Mesenchymal stem cell (in vitro differentiated cells and primary cell): ENCODE measurements around the gene PCP4.

Experiments used
- DNase-seq: peaks from one replicate; pipeline ENCODE4 v3.0.0-alpha.2; 2013
- H2AFZ ChIP-seq: one replicate; pipeline ENCODE4 v1.6.1; 2013; ENCODE audit warnings: low read depth, mild to moderate bottlenecking, control low read depth, inconsistent platforms, low read length, moderate library complexity
- H2AK5ac ChIP-seq: 2 replicates; pipeline ENCODE4 v1.6.1; 2013; ENCODE audit warnings: low read length, moderate library complexity, mild to moderate bottlenecking, inconsistent platforms; ENCODE audit not compliant: severe bottlenecking
- H2BK120ac ChIP-seq: one replicate; pipeline ENCODE4 v1.6.1; 2013; ENCODE audit warnings: low read depth, mild to moderate bottlenecking, inconsistent platforms, low read length, moderate library complexity
- H2BK12ac ChIP-seq, 2 experiments: one replicate each; pipeline ENCODE4 v1.6.1; 2013; ENCODE audit warnings: inconsistent platforms in 2 of 2, low read length in 2 of 2, mild to moderate bottlenecking in 2 of 2, moderate library complexity in 2 of 2, control low read depth in 1 of 2
- H2BK15ac ChIP-seq: one replicate; pipeline ENCODE4 v1.6.1; 2013; ENCODE audit warnings: mild to moderate bottlenecking, low read depth, inconsistent platforms; ENCODE audit not compliant: poor library complexity, severe bottlenecking
- H2BK5ac ChIP-seq: 2 replicates; pipeline ENCODE4 v1.6.1; 2013; ENCODE audit warnings: low read depth, mild to moderate bottlenecking, low read length, control low read depth, inconsistent platforms; ENCODE audit not compliant: poor library complexity, severe bottlenecking
- H3K14ac ChIP-seq, 2 experiments: one replicate each; pipeline ENCODE4 v1.6.1; 2013; ENCODE audit warnings: inconsistent platforms in 2 of 2, low read length in 2 of 2, control low read depth in 1 of 2, mild to moderate bottlenecking in 1 of 2, moderate library complexity in 1 of 2
- H3K18ac ChIP-seq, 2 experiments: one replicate each; pipeline ENCODE4 v1.6.1; 2013; ENCODE audit warnings: inconsistent platforms in 2 of 2, low read length in 2 of 2, control low read depth in 1 of 2, low read depth in 1 of 2, mild to moderate bottlenecking in 1 of 2
- H3K23ac ChIP-seq, 2 experiments: one replicate each; pipeline ENCODE4 v1.6.1; 2013; ENCODE audit warnings: inconsistent platforms in 2 of 2, low read length in 2 of 2, mild to moderate bottlenecking in 2 of 2, moderate library complexity in 2 of 2, control low read depth in 1 of 2
- H3K27ac ChIP-seq: 2 replicates; pipeline ENCODE4 v1.5.1; 2013; ENCODE audit warnings: mild to moderate bottlenecking, moderate library complexity, low read length, control low read depth, inconsistent platforms; ENCODE audit not compliant: poor library complexity, severe bottlenecking
- H3K27me3 ChIP-seq, 2 experiments: 2 replicates each; pipeline versions ENCODE4 v1.6.1 to v1.7.0; 2013; ENCODE audit warnings: low read length in 2 of 2, mild to moderate bottlenecking in 2 of 2, moderate library complexity in 2 of 2, control low read depth in 1 of 2, inconsistent platforms in 1 of 2; ENCODE audit not compliant: control insufficient read depth in 1 of 2, insufficient read depth in 1 of 2
- H3K36me3 ChIP-seq, 2 experiments: 2 replicates each; pipeline versions ENCODE4 v1.6.1 to v1.7.0; 2013; ENCODE audit warnings: low read length in 2 of 2, control low read depth in 1 of 2, inconsistent platforms in 1 of 2, low read depth in 1 of 2, mild to moderate bottlenecking in 1 of 2; ENCODE audit not compliant: insufficient read depth in 2 of 2, control insufficient read depth in 1 of 2
- H3K4ac ChIP-seq, 2 experiments: one replicate each; pipeline ENCODE4 v1.6.1; 2013; ENCODE audit warnings: inconsistent platforms in 2 of 2, low read length in 2 of 2, mild to moderate bottlenecking in 2 of 2, moderate library complexity in 2 of 2, control low read depth in 1 of 2, low read depth in 1 of 2
- H3K4me1 ChIP-seq: 2 replicates; pipeline ENCODE4 v1.6.1; 2013; ENCODE audit warnings: low read depth, low read length, control low read depth; ENCODE audit not compliant: control insufficient read depth, insufficient read depth
- H3K4me2 ChIP-seq: 2 replicates; pipeline ENCODE4 v1.6.1; 2013; ENCODE audit warnings: low read length, mild to moderate bottlenecking, inconsistent platforms; ENCODE audit not compliant: poor library complexity, severe bottlenecking
- H3K4me3 ChIP-seq, 2 experiments: 2 replicates each; pipeline versions ENCODE4 v1.5.1 to v1.7.0; 2013; ENCODE audit warnings: low read length in 2 of 2, mild to moderate bottlenecking in 2 of 2, control low read depth in 1 of 2, low read depth in 1 of 2; ENCODE audit not compliant: insufficient read depth in 1 of 2
- H3K79me1 ChIP-seq: replicated peaks from 2 replicates; pipeline ENCODE4 v1.6.1; 2013; ENCODE audit warnings: mild to moderate bottlenecking, control low read depth, low read length, inconsistent platforms; ENCODE audit not compliant: poor library complexity, severe bottlenecking
- H3K9ac ChIP-seq: 2 replicates; pipeline ENCODE4 v1.7.0; 2013; ENCODE audit warnings: mild to moderate bottlenecking, low read length, moderate library complexity
- H3K9me3 ChIP-seq: 2 replicates; pipeline ENCODE4 v1.7.0; 2013; ENCODE audit warnings: mild to moderate bottlenecking, low read length; ENCODE audit not compliant: control insufficient read depth
- H4K8ac ChIP-seq: one replicate; pipeline ENCODE4 v1.6.1; 2013; ENCODE audit warnings: inconsistent platforms, mild to moderate bottlenecking, low read length, moderate library complexity
- H4K91ac ChIP-seq: one replicate; pipeline ENCODE4 v1.6.1; 2013; ENCODE audit warnings: mild to moderate bottlenecking, low read length, inconsistent platforms
- WGBS: methylation state at CpG from one replicate; pipeline ENCODE4 v1.1.7; 2013; ENCODE audit warnings: mixed read lengths; 5-methylcytosine and 5-hydroxymethylcytosine counted together

Gene PCP4

DNA sequence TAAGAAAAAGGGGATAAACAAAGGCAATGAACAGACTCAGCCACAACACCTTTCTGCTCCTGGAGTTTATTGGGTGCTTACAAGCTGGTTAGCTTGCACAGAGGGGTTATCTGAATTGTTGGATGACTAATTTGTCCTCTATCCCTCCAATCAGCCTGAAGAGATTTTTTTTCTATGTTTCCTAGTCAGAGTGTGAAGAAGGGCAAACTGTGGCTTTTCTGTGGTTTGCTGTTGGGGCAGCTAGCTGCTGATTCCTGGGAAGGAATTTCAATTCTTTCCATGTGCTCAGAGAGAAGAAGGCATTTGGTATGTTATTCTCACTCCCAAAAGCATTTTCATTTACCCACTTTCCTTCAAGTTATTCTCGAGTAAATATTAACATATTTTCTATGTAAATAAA is 48.6 kb downstream of the PCP4 start:
- H3K23ac ChIP-seq: no peak overlapping the region
- H3K9me3 ChIP-seq: no peaks in the 10 kb centered on the region
- H3K4me2 ChIP-seq: no peak overlapping the region
- H3K4me3 ChIP-seq: no peak overlapping the region
- no peak overlapping the region for H2BK15ac ChIP-seq
- H3K9ac ChIP-seq: no peak overlapping the region
- no peaks in the 10 kb centered on the region for H3K4me1 ChIP-seq
- no peak overlapping the region for H2AK5ac ChIP-seq
- H3K27ac ChIP-seq: no peak overlapping the region
- no peak overlapping the region for H3K14ac ChIP-seq
- DNase-seq: no peak
- H3K18ac ChIP-seq: no peak overlapping the region
- no peak overlapping the region for H4K8ac ChIP-seq
- no peak overlapping the region for H3K4ac ChIP-seq
- H3K79me1 ChIP-seq: no peaks in the 10 kb centered on the region
- no peak overlapping the region for H4K91ac ChIP-seq
- H2BK120ac ChIP-seq: no peak overlapping the region
- H2AFZ ChIP-seq: no peak overlapping the region
- WGBS: no CpG with 5 or more reads among the region's 1 CpG
- no peak overlapping the region for H2BK5ac ChIP-seq
- H3K27me3 ChIP-seq: no peaks in the 10 kb centered on the region
- no peaks in the 10 kb centered on the region for H3K36me3 ChIP-seq
- H2BK12ac ChIP-seq: no peak overlapping the region

DNA sequence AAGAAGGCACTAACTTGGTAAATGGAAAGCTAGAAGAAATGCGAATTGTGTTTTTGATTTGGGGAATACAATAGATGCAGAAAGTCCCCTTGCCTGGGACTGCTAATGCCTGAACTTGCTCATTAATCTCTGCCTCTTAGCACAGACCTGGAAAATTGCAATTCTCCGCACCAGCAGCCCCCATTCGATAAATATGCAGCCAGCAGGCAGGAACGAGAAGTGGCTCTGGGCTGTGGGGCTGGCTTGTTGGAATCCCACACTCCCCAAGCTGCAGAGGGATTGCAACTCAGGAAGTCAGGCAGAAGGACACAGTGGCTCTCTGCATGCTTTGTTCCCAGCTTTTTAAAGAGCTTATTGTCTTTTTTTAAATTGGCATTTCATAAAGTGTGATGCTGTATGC is 51.3 kb downstream of the PCP4 start:
- Histone ChIP-seq H3K27ac (no peak overlapping the region), H3K18ac (no peak overlapping the region), H2AFZ (no peak overlapping the region), H4K8ac (no peak overlapping the region), H3K36me3 (no peaks in the 10 kb centered on the region), H2BK12ac (no peak overlapping the region), H3K4ac (no peak overlapping the region), H3K4me3 (no peak overlapping the region), H3K27me3 (no peaks in the 10 kb centered on the region), H2BK15ac (no peak overlapping the region), H2BK5ac (no peak overlapping the region), H2BK120ac (no peak overlapping the region), H3K9ac (no peak overlapping the region), H4K91ac (no peak overlapping the region), H3K79me1 (no peaks in the 10 kb centered on the region), H3K23ac (no peak overlapping the region), H2AK5ac (no peak overlapping the region), H3K4me1 (no peaks in the 10 kb centered on the region), H3K9me3 (no peaks in the 10 kb centered on the region), H3K14ac (no peak overlapping the region), H3K4me2 (no peak overlapping the region)
- no peak for DNase-seq
- 79% methylated on average over 4 of the region's 4 CpGs for WGBS

DNA sequence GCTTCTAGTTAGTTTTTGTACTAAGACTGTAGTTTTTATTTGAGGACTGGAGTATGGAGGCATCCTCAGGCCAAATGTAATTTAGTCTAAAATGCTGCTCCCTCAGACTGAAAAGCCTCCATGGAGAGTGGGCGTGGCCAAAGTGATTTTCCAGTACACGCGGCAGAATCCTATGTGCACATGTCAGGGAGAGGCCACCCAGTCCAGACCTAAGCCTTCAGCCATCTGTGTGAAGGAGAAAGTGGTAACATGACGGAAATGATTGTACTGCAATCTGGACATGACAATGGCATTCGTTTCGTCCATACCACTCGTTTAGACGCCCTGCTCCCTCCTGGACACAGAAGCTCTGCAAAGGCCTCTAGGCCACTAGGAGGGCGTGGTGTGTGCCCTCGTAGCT is 56.2 kb downstream of the PCP4 start:
- Histone ChIP-seq H4K8ac (no peak overlapping the region), H3K14ac (no peak overlapping the region), H3K27ac (no peak overlapping the region), H3K4ac (no peak overlapping the region), H2BK15ac (no peak overlapping the region), H3K36me3 (no peaks in the 10 kb centered on the region), H3K4me2 (no peak overlapping the region), H3K4me1 (no peaks in the 10 kb centered on the region), H3K9me3 (no peaks in the 10 kb centered on the region), H3K79me1 (no peaks in the 10 kb centered on the region), H3K18ac (no peak overlapping the region), H2AK5ac (no peak overlapping the region), H4K91ac (no peak overlapping the region), H2BK12ac (no peak overlapping the region), H2BK5ac (no peak overlapping the region), H2AFZ (no peak overlapping the region), H3K27me3 (no peaks in the 10 kb centered on the region), H3K4me3 (no peak overlapping the region), H3K9ac (no peak overlapping the region), H3K23ac (no peak overlapping the region), H2BK120ac (no peak overlapping the region)
- DNase-seq: no peak
- 75% methylated on average over 9 of the region's 10 CpGs for WGBS

DNA sequence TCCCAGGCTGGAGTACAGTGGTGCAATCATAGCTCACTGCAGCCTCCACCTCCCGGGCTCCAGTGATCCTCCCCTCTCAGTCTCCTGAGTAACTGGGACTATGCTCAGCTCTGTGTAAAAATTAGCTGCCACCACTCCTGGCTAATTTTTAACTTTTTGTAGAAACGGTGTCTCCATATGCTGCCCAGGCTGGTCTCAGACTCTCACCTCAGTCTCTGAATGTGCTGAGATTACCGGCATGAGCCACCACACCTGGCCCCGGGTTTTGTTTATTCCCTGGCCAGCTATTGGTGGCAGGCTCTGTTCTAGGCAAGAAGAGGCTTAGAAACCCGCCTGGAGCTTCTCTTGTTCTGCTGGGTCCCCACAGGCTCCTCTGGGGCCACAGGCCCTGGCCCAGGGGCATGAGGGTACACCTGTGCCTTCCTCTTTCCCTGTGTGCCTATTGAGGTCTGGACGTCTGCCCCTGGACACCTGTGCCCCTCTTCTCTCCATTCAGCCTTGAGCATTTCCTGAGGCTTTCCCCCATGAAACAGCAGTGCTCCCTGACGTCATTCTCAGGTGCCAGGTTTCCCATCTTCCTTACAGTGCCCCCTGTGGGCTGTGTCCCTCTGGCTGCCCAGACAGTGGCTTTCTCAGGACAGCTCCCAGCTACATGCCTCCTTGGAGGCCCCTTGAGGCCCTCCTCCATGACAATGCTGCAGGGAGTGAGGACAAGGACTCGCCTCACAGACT is 57.5 kb downstream of the PCP4 start:
- H3K4me3 ChIP-seq: no peak overlapping the region
- no peak overlapping the region for H3K14ac ChIP-seq
- H3K9me3 ChIP-seq: no peaks in the 10 kb centered on the region
- no peak overlapping the region for H3K18ac ChIP-seq
- H4K91ac ChIP-seq: no peak overlapping the region
- H2AK5ac ChIP-seq: no peak overlapping the region
- H3K4me1 ChIP-seq: no peaks in the 10 kb centered on the region
- no peaks in the 10 kb centered on the region for H3K27me3 ChIP-seq
- no peak overlapping the region for H2AFZ ChIP-seq
- no peak overlapping the region for H3K27ac ChIP-seq
- no peak for DNase-seq
- H3K36me3 ChIP-seq: no peaks in the 10 kb centered on the region
- no peak overlapping the region for H2BK5ac ChIP-seq
- H4K8ac ChIP-seq: no peak overlapping the region
- 66% methylated on average over 8 of the region's 8 CpGs for WGBS
- H3K4me2 ChIP-seq: no peak overlapping the region
- H3K79me1 ChIP-seq: no peaks in the 10 kb centered on the region
- no peak overlapping the region for H3K4ac ChIP-seq
- H2BK12ac ChIP-seq: no peak overlapping the region
- no peak overlapping the region for H3K23ac ChIP-seq
- H2BK120ac ChIP-seq: no peak overlapping the region
- no peak overlapping the region for H2BK15ac ChIP-seq
- H3K9ac ChIP-seq: no peak overlapping the region
